Raji (cell line): ENCODE measurements around the gene PITX3.

Experiments
- POLR2A ChIP-seq: IDR thresholded peaks from 2 replicates; pipeline ENCODE4 v1.6.1; 2011; ENCODE audit warnings: low read depth, low read length, control low read depth; ENCODE audit not compliant: insufficient read depth

Gene PITX3

DNA sequence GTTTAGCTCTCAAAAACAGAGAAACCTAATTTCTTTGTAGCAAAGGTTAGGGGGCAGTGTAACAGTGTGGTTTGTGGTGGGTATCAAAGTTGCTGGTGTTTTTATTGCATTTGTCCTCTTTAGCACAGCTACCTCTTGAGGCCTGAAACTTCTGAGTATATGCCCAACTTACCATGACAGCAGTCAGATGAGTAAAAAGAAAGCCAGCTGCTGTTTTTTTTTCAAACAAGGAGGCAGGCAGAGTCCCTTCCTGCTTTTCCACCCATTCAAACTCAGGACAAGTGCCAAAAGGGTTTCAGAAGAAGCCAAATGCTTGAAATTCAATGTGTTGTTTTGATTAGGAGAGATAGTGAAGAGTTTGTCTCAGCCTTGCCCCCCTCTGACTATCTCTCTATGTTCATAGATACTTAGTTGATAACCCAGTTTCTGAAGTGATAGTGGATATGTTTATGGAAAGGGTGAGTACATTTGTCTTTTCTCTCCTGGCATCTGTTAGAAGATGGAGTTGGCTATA lies 27.1 kb upstream of the PITX3 start:
- TF ChIP-seq POLR2A = no peak

GRCh38 chr10:102267748-102268147 lies 26.4 kb upstream of the PITX3 start:
- no peak for TF ChIP-seq POLR2A

DNA sequence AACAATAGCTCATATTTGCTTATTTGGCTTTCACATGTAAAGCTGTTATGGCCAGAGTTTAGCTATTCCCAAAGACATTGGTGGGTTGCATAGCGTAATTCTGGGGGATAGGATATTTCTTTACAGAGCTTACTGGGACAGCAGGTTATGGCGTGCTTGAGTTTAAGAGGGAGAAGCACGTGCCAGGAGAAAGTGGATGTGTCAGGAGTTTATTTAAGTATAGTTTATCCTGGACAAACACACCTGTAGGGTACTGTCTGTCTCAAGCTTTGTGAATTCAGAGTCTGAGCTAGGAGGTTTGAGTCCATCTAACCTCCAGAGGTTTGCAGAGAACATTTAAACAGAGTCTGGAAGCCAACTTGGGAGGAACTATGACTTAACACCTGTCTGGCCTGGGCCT lies 25.4 kb upstream of the PITX3 start:
- TF ChIP-seq POLR2A = no peak

DNA sequence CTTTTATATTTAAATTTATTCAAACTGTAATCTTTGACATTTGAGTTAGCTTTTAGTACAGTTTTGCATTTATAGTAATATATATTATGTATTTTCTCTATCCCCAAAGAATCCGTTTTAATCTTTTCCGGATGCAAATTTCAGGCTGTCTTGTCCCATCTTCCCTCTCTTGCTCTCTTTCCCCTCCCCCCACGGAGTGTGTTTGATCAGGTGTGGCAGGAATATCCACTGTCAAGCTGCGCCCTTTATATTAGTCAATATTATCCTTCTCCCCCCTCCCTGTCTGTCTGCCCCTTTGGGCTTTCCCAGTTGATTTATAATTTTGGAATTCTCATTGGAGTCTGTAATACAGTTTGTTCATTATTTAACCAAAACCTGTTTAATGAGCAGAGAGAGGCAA lies 23.1 kb upstream of the PITX3 start:
- no peak for TF ChIP-seq POLR2A

DNA sequence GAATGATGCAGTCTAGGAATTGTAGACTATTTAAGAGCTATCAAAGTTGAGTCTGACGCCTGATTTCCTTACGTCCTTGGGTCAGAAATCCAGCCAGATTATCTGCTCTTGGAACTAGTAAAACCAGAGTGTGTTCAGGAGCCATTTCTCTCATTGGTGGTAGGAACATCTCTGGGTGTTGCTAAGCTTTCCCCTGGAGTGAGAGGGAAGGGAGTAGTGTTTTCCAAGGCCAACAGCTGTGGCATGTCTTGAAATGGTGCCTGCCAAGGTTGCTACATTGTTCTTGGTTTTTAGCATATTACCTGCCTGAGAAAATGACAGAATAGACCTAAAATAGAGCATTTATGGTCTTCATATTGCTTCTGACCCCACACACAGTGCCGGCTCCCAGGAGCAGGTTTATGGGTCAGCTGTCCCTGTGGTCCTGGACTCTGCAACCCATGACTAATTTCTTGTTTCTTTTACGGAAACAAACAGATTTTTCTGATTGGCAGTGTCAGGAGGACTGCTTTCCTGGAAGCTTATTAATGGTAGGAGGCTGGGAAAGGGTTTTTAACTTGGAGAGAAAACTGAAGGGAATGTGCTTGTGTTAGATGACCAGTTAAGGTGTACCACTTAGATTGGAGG lies 21.5 kb upstream of the PITX3 start:
- TF ChIP-seq POLR2A = no peak

DNA sequence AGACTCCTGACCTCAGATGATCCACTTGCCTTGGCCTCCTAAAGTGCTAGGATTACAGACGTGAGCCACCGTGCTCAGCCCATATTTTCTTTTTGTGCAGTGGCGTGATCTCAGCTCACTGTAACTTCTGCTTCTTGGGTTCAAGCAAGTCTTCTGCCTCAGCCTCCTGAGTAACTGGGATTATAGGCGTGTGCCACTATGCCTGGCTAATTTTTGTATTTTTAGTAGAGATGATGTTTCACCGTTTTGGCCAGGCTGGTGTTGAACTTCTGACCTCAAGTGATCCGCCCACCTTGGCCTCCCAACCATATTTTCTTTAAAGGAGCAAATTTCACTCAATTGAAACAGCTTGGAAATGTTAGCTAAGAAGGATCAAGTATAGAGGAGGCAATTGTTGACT lies 20.5 kb upstream of the PITX3 start:
- TF ChIP-seq POLR2A = no peak

GRCh38 chr10:102261196-102261595 lies 19.9 kb upstream of the PITX3 start:
- no peak for TF ChIP-seq POLR2A

GRCh38 chr10:102255404-102255803 lies 14.1 kb upstream of the PITX3 start:
- no peak for TF ChIP-seq POLR2A

GRCh38 chr10:102254426-102254825 lies 13.1 kb upstream of the PITX3 start:
- TF ChIP-seq POLR2A = no peak

DNA sequence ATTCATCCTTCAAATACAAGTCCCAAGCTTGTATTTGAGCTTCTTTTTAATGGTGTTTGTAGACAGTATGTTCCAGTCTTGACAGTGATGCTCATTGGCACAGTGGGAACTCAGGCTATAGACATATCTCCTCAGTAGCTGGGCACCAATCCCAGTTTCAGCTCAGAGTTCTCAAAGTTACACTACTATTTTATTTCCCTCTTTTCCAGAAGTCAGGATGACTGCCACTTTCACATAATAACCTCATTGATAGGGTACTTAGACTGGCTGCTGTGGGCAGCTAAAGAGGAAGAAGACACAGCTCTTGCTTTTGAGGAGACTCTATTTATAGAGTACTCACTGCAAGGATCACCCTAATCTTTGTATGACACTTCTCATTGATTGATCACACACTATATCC lies 6.4 kb upstream of the PITX3 start:
- no peak for TF ChIP-seq POLR2A

DNA sequence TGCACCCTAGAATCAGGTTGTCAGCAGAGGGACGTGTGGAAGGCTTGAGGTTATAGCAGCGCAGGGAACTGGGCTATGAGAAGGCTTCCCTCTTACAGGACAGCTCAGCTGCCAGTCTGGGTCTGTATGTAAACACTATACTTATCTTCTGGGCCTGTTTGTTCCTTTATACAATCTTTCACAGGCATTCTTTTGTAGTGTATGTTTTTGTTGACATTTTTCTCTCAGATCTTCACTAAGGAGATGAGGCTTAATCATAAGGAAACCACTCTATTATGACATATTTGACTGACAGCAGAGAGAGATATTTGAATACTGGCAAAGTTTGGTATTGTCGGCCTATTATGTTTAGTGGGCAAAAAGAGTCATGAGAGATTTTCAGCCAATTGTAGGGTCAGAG lies 4.9 kb upstream of the PITX3 start:
- TF ChIP-seq POLR2A = no peak

DNA sequence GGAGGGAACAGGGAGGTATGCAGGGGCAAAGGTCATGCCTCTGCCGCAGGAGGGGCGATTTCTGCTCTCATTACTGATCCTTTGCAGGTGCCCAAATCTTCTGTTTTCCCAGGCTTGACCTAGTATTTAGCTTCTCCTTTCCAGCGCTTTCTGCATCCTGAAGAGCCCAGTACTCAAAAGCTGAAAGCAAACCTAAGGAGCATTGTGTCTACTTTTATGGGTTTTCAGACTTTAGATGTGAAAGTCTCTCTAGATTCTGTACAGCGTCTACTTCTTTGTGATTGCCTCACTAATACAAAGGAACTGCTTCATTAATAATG lies 4.6 kb upstream of the PITX3 start:
- no peak for TF ChIP-seq POLR2A

GRCh38 chr10:102245082-102245931 lies 4.0 kb upstream of the PITX3 start, which contains the start of gene GBF1:
Gene GBF1, plus strand, starts transcription at chr10:102245532. Its CDS starts 13,407 bp downstream, at chr10:102258939.
- peak; percentile 87 for TF ChIP-seq POLR2A

GRCh38 chr10:102243309-102243708 lies 2.0 kb upstream of the PITX3 start:
- TF ChIP-seq POLR2A = no peak

DNA sequence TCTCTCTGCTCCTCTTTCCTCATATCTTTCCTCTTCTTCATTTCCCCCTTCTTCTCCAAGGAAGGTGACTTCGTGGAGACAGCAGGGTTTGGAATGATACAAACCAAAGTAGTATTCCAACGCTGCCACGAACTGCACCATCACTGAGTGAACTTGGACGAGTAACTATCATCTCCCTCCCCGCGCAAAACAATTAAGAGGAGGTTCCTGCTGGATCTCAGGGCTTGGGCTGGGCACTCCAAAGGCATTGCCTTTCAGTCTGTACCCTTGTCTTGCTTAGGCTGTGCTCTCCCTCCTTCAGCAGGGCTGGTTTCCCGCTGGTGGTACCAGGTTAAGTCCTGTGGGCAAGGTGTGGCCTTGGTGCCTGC lies 790 bp upstream of the PITX3 start:
- TF ChIP-seq POLR2A = no peak

DNA sequence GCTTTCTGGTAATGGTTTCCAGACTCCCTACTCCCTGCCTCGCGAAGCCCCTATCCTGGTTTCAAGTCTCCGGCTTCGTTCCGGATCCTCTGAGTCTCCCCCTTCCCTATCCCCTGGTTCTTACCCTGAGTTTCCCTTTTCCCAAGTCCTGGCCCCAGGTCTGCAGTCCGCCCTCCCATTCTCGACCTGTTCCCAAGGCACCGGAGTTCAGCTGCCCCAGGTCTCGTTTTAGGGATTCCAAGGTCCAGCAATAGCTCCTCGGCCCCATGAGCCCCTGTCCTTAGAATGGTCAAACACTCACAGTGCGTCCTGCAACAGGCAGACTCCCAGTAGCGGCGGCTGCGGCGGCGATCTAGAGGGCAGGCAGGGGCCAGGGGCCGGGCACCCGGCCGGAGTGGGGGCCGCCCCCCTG lies 274 bp downstream of the PITX3 start:
- TF ChIP-seq POLR2A = no peak

- TF ChIP-seq POLR2A = no peak
Measured at GRCh38 chr10:102240467-102241031, 763 bp downstream of the PITX3 start.

DNA sequence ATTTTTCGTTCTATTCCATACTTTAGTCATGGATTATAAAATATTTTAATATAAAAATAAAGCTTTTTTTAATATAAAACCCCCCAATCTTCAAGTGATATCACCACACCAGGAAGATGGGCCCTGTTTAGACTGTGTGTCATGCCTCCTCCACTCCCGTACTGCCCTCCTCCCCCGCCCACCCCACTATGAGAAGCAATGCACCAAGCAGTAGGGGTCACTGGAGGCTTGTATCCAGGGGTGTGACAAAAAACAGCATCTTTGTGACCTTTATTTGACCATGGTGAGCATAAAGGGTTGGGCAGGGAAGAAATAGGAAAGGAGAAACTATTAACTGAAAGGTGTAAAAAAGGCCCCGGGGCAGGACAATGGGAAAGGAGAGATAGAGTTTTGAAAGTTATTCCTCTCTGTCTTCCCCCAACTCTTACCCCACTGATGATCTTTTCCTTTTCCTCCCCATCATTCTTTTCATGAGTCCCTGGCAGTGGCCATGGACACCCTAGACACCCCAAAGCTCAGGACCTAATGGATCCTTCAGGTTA lies 3.5 kb downstream of the PITX3 start:
- no peak for TF ChIP-seq POLR2A
